Astrocyte (in vitro differentiated cells and primary cell): ENCODE results near the gene MAN1C1.

Experiments used
- EZH2 ChIP-seq: IDR thresholded peaks from 2 replicates; pipeline ENCODE4 v1.6.1; 2012; ENCODE audit warnings: mild to moderate bottlenecking, low read length, inconsistent platforms; ENCODE audit not compliant: insufficient read depth
- TF ChIP-seq, protein P1 (sequence below): IDR thresholded peaks from 2 replicates; pipeline ENCODE4 v1.5.1; 2011; ENCODE audit warnings: low read depth, mild to moderate bottlenecking, inconsistent platforms, low read length, moderate library complexity; ENCODE audit not compliant: insufficient read depth

DNA sequence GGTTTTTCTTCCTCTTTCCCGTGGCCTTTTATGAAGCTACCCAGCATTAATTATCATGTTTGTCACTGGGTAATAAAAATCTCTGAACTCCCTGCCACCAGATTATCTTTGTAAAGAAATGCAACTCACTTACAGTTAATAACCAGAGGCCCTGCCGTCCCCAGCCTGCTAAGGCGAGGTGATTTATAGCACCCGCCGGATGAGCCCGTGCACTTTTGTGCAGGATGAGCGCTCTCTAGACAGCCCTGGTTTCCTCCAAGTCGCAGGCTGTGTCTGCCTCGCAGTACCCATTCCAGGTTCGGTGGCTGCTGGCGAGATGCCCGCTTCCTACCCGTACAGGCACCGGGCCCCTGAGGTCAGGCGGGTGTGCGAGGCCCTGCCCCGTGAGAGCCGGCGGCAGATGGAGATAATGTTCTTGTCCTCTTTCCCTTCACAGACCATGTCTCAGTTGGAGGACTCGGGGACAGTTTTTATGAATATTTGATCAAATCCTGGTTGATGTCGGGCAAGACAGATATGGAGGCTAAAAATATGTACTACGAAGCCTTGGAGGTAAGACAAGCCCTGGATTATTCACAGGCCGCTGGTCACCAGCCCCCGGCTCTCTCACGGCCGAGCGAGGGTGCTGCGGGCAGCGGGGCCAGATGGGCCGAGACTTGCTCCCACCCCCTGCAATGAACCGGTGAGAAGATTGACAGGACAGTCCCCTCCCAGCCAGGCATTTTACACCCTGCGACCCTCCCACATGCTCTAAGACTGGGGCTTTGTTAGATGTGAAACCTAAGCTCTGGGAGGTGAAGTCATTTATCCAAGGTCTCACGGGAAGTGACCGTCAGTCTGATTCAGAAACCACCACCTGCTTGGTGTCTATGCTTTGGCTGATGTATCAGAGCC is 154.9 kb downstream of the MAN1C1 start:
- TF ChIP-seq, protein P1, sequence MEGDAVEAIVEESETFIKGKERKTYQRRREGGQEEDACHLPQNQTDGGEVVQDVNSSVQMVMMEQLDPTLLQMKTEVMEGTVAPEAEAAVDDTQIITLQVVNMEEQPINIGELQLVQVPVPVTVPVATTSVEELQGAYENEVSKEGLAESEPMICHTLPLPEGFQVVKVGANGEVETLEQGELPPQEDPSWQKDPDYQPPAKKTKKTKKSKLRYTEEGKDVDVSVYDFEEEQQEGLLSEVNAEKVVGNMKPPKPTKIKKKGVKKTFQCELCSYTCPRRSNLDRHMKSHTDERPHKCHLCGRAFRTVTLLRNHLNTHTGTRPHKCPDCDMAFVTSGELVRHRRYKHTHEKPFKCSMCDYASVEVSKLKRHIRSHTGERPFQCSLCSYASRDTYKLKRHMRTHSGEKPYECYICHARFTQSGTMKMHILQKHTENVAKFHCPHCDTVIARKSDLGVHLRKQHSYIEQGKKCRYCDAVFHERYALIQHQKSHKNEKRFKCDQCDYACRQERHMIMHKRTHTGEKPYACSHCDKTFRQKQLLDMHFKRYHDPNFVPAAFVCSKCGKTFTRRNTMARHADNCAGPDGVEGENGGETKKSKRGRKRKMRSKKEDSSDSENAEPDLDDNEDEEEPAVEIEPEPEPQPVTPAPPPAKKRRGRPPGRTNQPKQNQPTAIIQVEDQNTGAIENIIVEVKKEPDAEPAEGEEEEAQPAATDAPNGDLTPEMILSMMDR = no peak
- no peak for TF ChIP-seq EZH2
